DND-41 (cell line): ENCODE measurements around the gene WNT7B.

ENCODE experiments used
- ATAC-seq: fragments of 200-7000 bp; cut with Tn5 transposase; 3 replicates; pipeline ENCODE4 v1.9.1; 2021; ENCODE audit warnings: low read depth; ENCODE audit not compliant: insufficient read depth
- DNase-seq: peaks from one replicate; pipeline ENCODE4 v3.0.0-alpha.2; 2020
- H2AFZ ChIP-seq: 2 replicates; pipeline ENCODE4 v1.6.0; 2012; ENCODE audit warnings: low read depth, low read length
- H3K27ac ChIP-seq: 2 replicates; pipeline ENCODE4 v1.5.1; 2012; ENCODE audit warnings: low read length, inconsistent platforms
- H3K27me3 ChIP-seq: fragments of 200-600 bp; sonication (generic); 2 replicates; pipeline ENCODE4 v1.6.0; 2012; ENCODE audit warnings: low read length, mild to moderate bottlenecking, inconsistent platforms; ENCODE audit not compliant: insufficient read depth, poor library complexity
- H3K36me3 ChIP-seq: 2 replicates; pipeline ENCODE4 v1.5.1; 2012; ENCODE audit warnings: low read length, inconsistent platforms; ENCODE audit not compliant: insufficient read depth
- H3K4me1 ChIP-seq: 2 replicates; pipeline ENCODE4 v1.5.1; 2012; ENCODE audit warnings: mild to moderate bottlenecking, low read length; ENCODE audit not compliant: insufficient read depth
- H3K4me2 ChIP-seq: 2 replicates; pipeline ENCODE4 v1.6.0; 2012; ENCODE audit warnings: mild to moderate bottlenecking, moderate library complexity, low read length, inconsistent platforms; ENCODE audit not compliant: insufficient read depth
- H3K4me3 ChIP-seq, 2 experiments: fragments of 200-600 bp in 1 of 2; shearing (Covaris generic) in 1 of 2; 2 replicates each; pipeline ENCODE4 v1.5.1; 2012 to 2016; ENCODE audit warnings: inconsistent platforms in 2 of 2, low read length in 2 of 2, mild to moderate bottlenecking in 2 of 2, low read depth in 1 of 2, moderate library complexity in 1 of 2
- H3K79me2 ChIP-seq: 2 replicates; pipeline ENCODE4 v1.6.0; 2012; ENCODE audit warnings: low read length, inconsistent platforms; ENCODE audit not compliant: insufficient read depth
- H3K9ac ChIP-seq: 2 replicates; pipeline ENCODE4 v1.6.0; 2012; ENCODE audit warnings: low read depth, mild to moderate bottlenecking, inconsistent platforms, low read length, moderate library complexity
- H3K9me3 ChIP-seq: 2 replicates; pipeline ENCODE4 v1.5.1; 2012; ENCODE audit warnings: low read length, moderate library complexity, mild to moderate bottlenecking, inconsistent platforms; ENCODE audit not compliant: insufficient read depth, severe bottlenecking
- H4K20me1 ChIP-seq: 2 replicates; pipeline ENCODE4 v1.6.0; 2012; ENCODE audit warnings: low read length; ENCODE audit not compliant: insufficient read depth
- EZH2 ChIP-seq: IDR thresholded peaks from 3 replicates; pipeline ENCODE4 v1.6.1; 2012; ENCODE audit warnings: borderline replicate concordance, low read depth, mild to moderate bottlenecking, moderate library complexity, low read length, inconsistent platforms; ENCODE audit not compliant: severe bottlenecking
- TF ChIP-seq, protein P1 (sequence below): IDR thresholded peaks from 2 replicates; pipeline ENCODE4 v1.5.1; 2012; ENCODE audit warnings: borderline replicate concordance, low read length, moderate library complexity, mild to moderate bottlenecking; ENCODE audit not compliant: poor library complexity, severe bottlenecking; ENCODE audit errors: extremely low read depth

WNT7B gene

DNA sequence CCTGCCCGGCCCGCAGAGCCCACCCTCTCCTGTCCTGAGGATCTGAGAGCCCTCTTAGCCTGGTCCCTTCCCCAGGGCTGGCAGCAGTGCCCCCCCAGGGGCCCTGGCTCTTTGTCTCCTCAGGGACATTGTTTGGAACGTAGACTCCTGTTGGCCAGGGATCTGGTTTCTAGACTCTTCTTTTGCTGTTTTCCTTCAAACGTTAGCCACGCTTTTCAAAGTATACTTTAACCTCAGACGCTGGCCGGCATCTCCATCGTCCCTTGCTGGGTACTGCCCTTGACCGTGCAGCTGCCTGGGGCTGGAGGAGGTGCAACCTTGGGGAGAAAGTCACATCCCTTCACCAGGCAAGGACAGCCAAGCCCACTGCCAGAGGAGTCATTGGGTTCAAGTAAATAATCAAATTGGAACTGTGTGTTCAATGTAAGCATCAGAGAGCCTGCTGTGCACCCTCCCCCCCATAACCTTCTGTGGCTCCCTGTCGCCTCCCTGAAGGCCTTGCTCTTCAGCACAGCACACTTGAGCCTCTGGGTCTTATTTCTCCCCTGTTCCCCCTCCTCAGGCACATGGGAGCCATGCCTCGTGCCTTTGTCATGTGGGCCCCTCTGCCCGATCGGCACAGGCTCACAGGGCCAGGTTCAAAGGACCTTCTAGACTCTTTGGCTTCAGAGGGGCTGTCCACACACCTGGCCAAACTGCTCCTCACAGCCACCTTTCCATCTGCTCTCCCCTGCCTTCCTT is 21.8 kb upstream of the WNT7B start:
- no peaks in the 10 kb centered on the region for H3K4me1 ChIP-seq
- H3K9ac ChIP-seq, result no peak overlapping the region
- H4K20me1 ChIP-seq, result peaks cover 3% of the 10 kb centered on the region; the same call in 1 of the 2 replicates
- H3K79me2 ChIP-seq, result no peaks in the 10 kb centered on the region
- no peak for ATAC-seq
- H2AFZ ChIP-seq, result no peak overlapping the region
- no peaks in the 10 kb centered on the region for H3K27me3 ChIP-seq
- no peaks in the 10 kb centered on the region for H3K36me3 ChIP-seq
- H3K27ac ChIP-seq, result no peak overlapping the region
- no peak for TF ChIP-seq EZH2
- TF ChIP-seq, protein P1, sequence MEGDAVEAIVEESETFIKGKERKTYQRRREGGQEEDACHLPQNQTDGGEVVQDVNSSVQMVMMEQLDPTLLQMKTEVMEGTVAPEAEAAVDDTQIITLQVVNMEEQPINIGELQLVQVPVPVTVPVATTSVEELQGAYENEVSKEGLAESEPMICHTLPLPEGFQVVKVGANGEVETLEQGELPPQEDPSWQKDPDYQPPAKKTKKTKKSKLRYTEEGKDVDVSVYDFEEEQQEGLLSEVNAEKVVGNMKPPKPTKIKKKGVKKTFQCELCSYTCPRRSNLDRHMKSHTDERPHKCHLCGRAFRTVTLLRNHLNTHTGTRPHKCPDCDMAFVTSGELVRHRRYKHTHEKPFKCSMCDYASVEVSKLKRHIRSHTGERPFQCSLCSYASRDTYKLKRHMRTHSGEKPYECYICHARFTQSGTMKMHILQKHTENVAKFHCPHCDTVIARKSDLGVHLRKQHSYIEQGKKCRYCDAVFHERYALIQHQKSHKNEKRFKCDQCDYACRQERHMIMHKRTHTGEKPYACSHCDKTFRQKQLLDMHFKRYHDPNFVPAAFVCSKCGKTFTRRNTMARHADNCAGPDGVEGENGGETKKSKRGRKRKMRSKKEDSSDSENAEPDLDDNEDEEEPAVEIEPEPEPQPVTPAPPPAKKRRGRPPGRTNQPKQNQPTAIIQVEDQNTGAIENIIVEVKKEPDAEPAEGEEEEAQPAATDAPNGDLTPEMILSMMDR, result no peak
- H3K4me3 ChIP-seq, result no peak overlapping the region
- H3K4me2 ChIP-seq, result no peak overlapping the region
- H3K9me3 ChIP-seq, result no peaks in the 10 kb centered on the region
- no peak for DNase-seq

- H3K27ac ChIP-seq, result no peak overlapping the region
- no peak overlapping the region for H3K4me3 ChIP-seq
- no peaks in the 10 kb centered on the region for H3K9me3 ChIP-seq
- peaks cover 3% of the 10 kb centered on the region; the same call in 1 of the 2 replicates for H4K20me1 ChIP-seq
- H2AFZ ChIP-seq, result no peak overlapping the region
- no peak for DNase-seq
- H3K4me2 ChIP-seq, result no peak overlapping the region
- TF ChIP-seq, protein P1, result no peak
- TF ChIP-seq EZH2, result no peak
- no peak overlapping the region for H3K9ac ChIP-seq
- ATAC-seq, result no peak
- no peaks in the 10 kb centered on the region for H3K4me1 ChIP-seq
- no peaks in the 10 kb centered on the region for H3K79me2 ChIP-seq
- no peaks in the 10 kb centered on the region for H3K27me3 ChIP-seq
- H3K36me3 ChIP-seq, result no peaks in the 10 kb centered on the region
Measured at GRCh38 chr22:45997777-45998637, 21.0 kb upstream of the WNT7B start.

DNA sequence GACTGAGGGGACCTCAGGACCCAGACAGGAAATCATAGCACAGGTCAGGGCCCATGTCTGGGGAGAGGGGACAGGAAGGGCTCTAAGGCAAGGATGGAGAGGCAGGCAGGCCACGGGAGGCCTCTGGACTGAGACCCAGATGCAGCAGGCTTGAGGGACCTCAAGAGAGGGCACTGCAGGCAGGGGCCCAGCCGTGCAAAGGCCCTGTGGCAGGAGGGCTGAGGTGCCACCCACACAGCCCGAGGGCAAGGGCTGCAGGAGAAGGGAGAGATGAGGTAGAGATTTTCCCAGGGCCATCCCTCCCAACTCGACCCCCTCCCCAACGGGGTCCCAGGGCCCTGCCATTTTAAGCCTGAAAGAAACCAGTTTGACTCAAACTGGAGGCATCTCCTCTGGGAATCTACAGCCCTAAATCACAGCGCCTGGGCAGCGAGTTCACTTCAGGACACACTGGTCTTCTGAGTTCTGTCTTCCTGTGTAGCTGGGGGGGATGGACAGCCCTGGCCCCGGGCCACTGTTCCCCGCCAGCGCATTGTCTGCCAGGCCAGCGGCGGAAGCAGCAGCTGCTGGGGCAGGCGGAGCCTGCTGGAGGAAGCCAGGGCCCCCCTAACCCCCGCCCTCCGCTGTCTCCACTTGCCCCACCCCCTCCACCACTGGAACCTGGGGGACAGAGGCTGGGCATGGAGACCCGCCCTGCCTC is 20.3 kb upstream of the WNT7B start:
- no peaks in the 10 kb centered on the region for H3K79me2 ChIP-seq
- no peak overlapping the region for H3K4me2 ChIP-seq
- no peaks in the 10 kb centered on the region for H3K27me3 ChIP-seq
- no peak overlapping the region for H3K9ac ChIP-seq
- DNase-seq (peak; percentile 39), ATAC-seq (peak; percentile 52)
- H3K4me1 ChIP-seq, result no peaks in the 10 kb centered on the region
- H3K4me3 ChIP-seq, result no peak overlapping the region
- no peak overlapping the region for H2AFZ ChIP-seq
- no peaks in the 10 kb centered on the region for H3K9me3 ChIP-seq
- no peaks in the 10 kb centered on the region for H3K36me3 ChIP-seq
- TF ChIP-seq, protein P1, result no peak
- TF ChIP-seq EZH2, result no peak
- peaks cover 3% of the 10 kb centered on the region; the same call in 1 of the 2 replicates for H4K20me1 ChIP-seq
- no peak overlapping the region for H3K27ac ChIP-seq
